GF-D8 (cell line): ENCODE data around the gene CDC37.

ENCODE experiments used
- DNase-seq: peaks from one replicate; lab custom pipeline; 2025; lab: John Stamatoyannopoulos, UW

The CDC37 gene

DNA sequence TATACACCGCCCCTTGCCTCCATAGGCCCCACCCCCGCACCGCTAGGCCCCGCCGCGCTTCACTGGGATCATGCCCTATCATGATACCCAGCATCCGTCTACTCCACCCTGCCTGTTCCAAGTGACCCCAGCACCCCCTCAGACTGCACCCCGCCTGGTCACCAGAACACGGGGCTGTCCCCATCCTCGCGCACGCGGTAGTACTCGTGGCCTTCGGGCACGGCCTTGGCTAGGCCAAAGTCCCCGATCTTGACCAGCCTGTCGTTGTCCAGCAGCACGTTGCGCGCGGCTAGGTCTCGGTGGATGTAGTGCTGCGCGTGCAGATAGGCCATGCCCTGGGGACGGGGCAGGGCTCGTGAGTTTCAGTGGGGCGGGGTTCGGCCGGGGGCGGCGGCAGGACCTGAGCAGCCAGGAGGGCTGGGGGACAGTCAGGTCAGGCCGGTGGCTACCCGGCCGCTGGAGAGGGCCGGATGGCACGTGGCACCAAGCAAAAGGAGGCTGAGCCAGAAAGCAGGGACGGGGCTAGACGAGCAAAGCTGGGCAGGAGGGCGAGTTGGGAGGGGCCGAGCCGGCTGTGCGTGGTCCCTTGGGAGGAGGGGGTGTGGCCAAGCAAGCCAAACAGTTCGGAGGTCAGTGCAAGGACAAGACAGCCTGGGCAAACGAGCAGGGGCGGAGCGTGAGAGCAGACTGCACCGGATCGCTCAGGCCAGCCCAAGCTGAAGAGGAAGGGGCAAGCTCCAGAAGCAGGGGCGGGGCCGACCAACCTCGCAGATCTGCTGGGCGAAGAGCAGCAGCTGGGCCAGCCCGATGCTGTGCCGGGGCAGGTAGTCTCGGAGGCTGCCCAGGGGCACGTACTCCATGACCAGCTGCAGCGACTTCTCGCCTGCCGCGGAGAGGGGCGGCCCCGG is 50.3 kb downstream of the CDC37 start:
- DNase-seq = no peak

DNA sequence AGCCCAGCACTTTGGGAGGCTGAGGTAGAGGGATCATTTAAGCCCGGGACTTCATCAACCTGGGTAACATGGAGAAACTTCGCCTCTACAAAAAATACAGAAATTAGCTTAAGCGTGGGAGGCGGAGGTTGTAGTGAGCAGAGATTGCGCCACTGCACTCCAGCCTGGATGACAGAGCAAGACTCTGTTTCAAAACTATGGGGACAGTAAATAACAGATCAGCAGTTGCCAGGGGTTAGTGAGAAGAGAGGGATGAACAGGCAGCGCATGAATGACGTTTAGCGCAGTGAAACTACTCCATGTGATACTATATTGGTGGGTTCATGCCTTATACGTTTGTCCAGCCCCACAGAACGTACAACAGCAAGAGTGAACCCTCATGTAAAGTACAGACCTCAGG is 56.8 kb downstream of the CDC37 start:
- peak; percentile 79 for DNase-seq

DNA sequence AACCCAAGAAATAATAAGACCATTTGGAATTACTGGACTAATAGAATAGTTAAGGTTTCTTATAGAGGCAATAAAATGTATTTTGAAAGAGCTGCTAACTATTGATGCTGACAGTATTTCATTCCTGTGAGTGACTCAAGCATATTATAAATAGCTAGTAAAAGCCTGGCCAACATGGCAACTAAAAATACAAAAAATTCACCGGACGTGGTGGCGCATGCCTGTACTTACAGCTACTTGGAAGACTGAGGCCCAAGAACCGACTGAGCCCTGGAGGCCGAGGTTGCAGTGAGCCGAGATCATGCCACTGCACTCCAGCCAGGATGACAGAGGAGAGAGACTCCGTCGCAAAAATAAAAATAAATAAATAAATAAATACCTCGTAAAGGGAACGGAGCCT is 58.6 kb downstream of the CDC37 start:
- no peak for DNase-seq

DNA sequence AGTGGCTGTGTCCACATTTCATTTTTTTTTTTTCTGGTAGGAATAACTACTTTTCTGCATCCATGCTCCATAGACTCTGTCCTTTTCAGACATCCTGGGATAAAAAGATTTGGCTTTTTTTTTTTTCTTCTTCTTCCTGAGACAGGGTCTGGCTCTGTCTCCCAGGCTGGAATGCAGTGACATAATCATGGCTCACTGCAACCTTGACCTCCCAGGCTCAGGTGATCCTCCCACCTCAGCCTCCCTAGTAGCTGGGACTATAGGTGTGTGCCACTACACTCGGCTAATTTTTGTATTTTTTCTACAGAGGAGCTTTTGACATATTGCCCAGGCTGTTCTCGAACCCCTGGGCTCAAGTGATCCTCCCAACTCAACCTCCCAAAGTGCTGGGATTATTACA is 59.8 kb downstream of the CDC37 start:
- DNase-seq = no peak
